Measurements from ENCODE around the gene SEC14L2.

GRCh38 chr22:30383061-30383460, 13.8 kb upstream of the SEC14L2 start:
- TF ChIP-seq BRCA1 (IDR thresholded peaks at IDR 0.05; ENCODE audit: low read depth, low read length) (no peak), POLR2AphosphoS5 (IDR thresholded peaks at IDR 0.05; ENCODE audit: low read length) (no peak), RELA (IDR thresholded peaks at IDR 0.05; ENCODE audit: borderline replicate concordance, partially characterized antibody) (no peak)
- TF ChIP-seq, protein P1, sequence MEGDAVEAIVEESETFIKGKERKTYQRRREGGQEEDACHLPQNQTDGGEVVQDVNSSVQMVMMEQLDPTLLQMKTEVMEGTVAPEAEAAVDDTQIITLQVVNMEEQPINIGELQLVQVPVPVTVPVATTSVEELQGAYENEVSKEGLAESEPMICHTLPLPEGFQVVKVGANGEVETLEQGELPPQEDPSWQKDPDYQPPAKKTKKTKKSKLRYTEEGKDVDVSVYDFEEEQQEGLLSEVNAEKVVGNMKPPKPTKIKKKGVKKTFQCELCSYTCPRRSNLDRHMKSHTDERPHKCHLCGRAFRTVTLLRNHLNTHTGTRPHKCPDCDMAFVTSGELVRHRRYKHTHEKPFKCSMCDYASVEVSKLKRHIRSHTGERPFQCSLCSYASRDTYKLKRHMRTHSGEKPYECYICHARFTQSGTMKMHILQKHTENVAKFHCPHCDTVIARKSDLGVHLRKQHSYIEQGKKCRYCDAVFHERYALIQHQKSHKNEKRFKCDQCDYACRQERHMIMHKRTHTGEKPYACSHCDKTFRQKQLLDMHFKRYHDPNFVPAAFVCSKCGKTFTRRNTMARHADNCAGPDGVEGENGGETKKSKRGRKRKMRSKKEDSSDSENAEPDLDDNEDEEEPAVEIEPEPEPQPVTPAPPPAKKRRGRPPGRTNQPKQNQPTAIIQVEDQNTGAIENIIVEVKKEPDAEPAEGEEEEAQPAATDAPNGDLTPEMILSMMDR (IDR thresholded peaks at IDR 0.05 in 2 of 3, conservative IDR thresholded peaks at IDR 0.05 in 1 of 3; ENCODE audit: control insufficient read depth in 2 of 3, extremely low read depth in 1 of 3, insufficient read depth in 1 of 3, low read depth in 3 of 3, low read length in 3 of 3) = no peak

Measured in GM12878 (cell line).